ENCODE results near the gene OR2AP1.

Gene OR2AP1

GRCh38 chr12:55572168-55572567 is at the start of gene OR2AP1:
TSS of gene OR2AP1 (plus strand) at chr12:55572468. CDS start at chr12:55574415, 1,947 bp downstream.
- TF ChIP-seq YY1 (IDR thresholded peaks at IDR 0.05; ENCODE audit: low read depth) (no peak), TEAD4 (IDR thresholded peaks at IDR 0.05) (no peak), EP300 (IDR thresholded peaks at IDR 0.05; ENCODE audit: borderline replicate concordance) (no peak), TAF1 (IDR thresholded peaks at IDR 0.05; ENCODE audit: low read depth) (no peak), RAD21 (IDR thresholded peaks at IDR 0.05; ENCODE audit: low read depth) (no peak), EGR1 (IDR thresholded peaks at IDR 0.05) (no peak), FOXM1 (IDR thresholded peaks at IDR 0.05; ENCODE audit: borderline replicate concordance, low read depth) (no peak), CEBPB (IDR thresholded peaks at IDR 0.05) (no peak), NFIC (IDR thresholded peaks at IDR 0.05) (no peak)

- no peak for TF ChIP-seq TAF1 (IDR thresholded peaks at IDR 0.05; ENCODE audit: low read depth)
- no peak for TF ChIP-seq FOXM1 (IDR thresholded peaks at IDR 0.05; ENCODE audit: borderline replicate concordance, low read depth)
- no peak for TF ChIP-seq TEAD4 (IDR thresholded peaks at IDR 0.05)
- TF ChIP-seq TCF12 (IDR thresholded peaks at IDR 0.05; ENCODE audit: low read depth) = no peak
- TF ChIP-seq CREB1 (IDR thresholded peaks at IDR 0.05; ENCODE audit: low read depth) = no peak
- TF ChIP-seq EGR1 (IDR thresholded peaks at IDR 0.05) = no peak
- no peak for TF ChIP-seq MAX (IDR thresholded peaks at IDR 0.05)
- no peak for TF ChIP-seq USF1 (IDR thresholded peaks at IDR 0.05)
- TF ChIP-seq YY1 (IDR thresholded peaks at IDR 0.05; ENCODE audit: low read depth) = no peak
- TF ChIP-seq EP300 (IDR thresholded peaks at IDR 0.05; ENCODE audit: borderline replicate concordance) = no peak
Measured at GRCh38 chr12:55548756-55549155, 23.5 kb upstream of the OR2AP1 start.

GRCh38 chr12:55549302-55549701 is 23.0 kb upstream of the OR2AP1 start, which contains the start of gene OR6C4:
TSS of gene OR6C4 (plus strand) at chr12:55549602. CDS start at chr12:55551227, 1,625 bp downstream.
- no peak for TF ChIP-seq YY1 (IDR thresholded peaks at IDR 0.05; ENCODE audit: low read depth)
- no peak for TF ChIP-seq NFIC (IDR thresholded peaks at IDR 0.05)

GRCh38 chr12:55554296-55554695 is 18.0 kb upstream of the OR2AP1 start:
- no peak for TF ChIP-seq TAF1 (IDR thresholded peaks at IDR 0.05; ENCODE audit: low read depth)
- no peak for TF ChIP-seq EGR1 (IDR thresholded peaks at IDR 0.05)
- no peak for TF ChIP-seq USF1 (IDR thresholded peaks at IDR 0.05)
- no peak for TF ChIP-seq ZBTB7A (IDR thresholded peaks at IDR 0.05; ENCODE audit: low read depth)
- TF ChIP-seq TCF12 (IDR thresholded peaks at IDR 0.05; ENCODE audit: low read depth) = no peak

GRCh38 chr12:55582066-55582465 is 9.8 kb downstream of the OR2AP1 start:
- TF ChIP-seq EGR1 (IDR thresholded peaks at IDR 0.05) (no peak), YY1 (IDR thresholded peaks at IDR 0.05; ENCODE audit: low read depth) (no peak), CEBPB (IDR thresholded peaks at IDR 0.05) (no peak), ZBTB7A (IDR thresholded peaks at IDR 0.05; ENCODE audit: low read depth) (no peak), FOXM1 (IDR thresholded peaks at IDR 0.05; ENCODE audit: borderline replicate concordance, low read depth) (no peak), TEAD4 (IDR thresholded peaks at IDR 0.05) (no peak), REST (IDR thresholded peaks at IDR 0.05; ENCODE audit: low read depth) (no peak), NFIC (IDR thresholded peaks at IDR 0.05) (no peak), USF1 (IDR thresholded peaks at IDR 0.05) (no peak), EP300 (IDR thresholded peaks at IDR 0.05; ENCODE audit: borderline replicate concordance) (no peak), MAX (IDR thresholded peaks at IDR 0.05) (no peak), TAF1 (IDR thresholded peaks at IDR 0.05; ENCODE audit: low read depth) (no peak), CREB1 (IDR thresholded peaks at IDR 0.05; ENCODE audit: low read depth) (no peak), RAD21 (IDR thresholded peaks at IDR 0.05; ENCODE audit: low read depth) (no peak)

GRCh38 chr12:55585817-55586216 is 13.5 kb downstream of the OR2AP1 start:
- TF ChIP-seq CREB1 (IDR thresholded peaks at IDR 0.05; ENCODE audit: low read depth) = no peak
- no peak for TF ChIP-seq FOXM1 (IDR thresholded peaks at IDR 0.05; ENCODE audit: borderline replicate concordance, low read depth)
- TF ChIP-seq TEAD4 (IDR thresholded peaks at IDR 0.05) = no peak
- no peak for TF ChIP-seq USF1 (IDR thresholded peaks at IDR 0.05)
- no peak for TF ChIP-seq YY1 (IDR thresholded peaks at IDR 0.05; ENCODE audit: low read depth)
- TF ChIP-seq MAX (IDR thresholded peaks at IDR 0.05) = no peak
- no peak for TF ChIP-seq REST (IDR thresholded peaks at IDR 0.05; ENCODE audit: low read depth)

Data from Ishikawa (cell line).